ENCODE measurements around the gene SPTBN5.

Gene SPTBN5

GRCh38 chr15:41824062-41824745, 69.6 kb downstream of the SPTBN5 start:
- DNase-seq (ENCODE audit: low spot score): no peak

GRCh38 chr15:41823502-41823901, 70.4 kb downstream of the SPTBN5 start:
- DNase-seq (ENCODE audit: low spot score): no peak

- no peak for DNase-seq (ENCODE audit: low spot score)
These were observed 70.9 kb downstream of the SPTBN5 start for GRCh38 chr15:41822957-41823356.

GRCh38 chr15:41822471-41822870, 71.4 kb downstream of the SPTBN5 start:
- no peak for DNase-seq (ENCODE audit: low spot score)

GRCh38 chr15:41821831-41822230, 72.0 kb downstream of the SPTBN5 start:
- DNase-seq (ENCODE audit: low spot score): no peak

- DNase-seq (ENCODE audit: low spot score): no peak
These were observed 72.9 kb downstream of the SPTBN5 start for GRCh38 chr15:41820791-41821423.

- DNase-seq (ENCODE audit: low spot score): no peak
These were observed 74.3 kb downstream of the SPTBN5 start for GRCh38 chr15:41819455-41820050.

GRCh38 chr15:41817781-41818180, 76.1 kb downstream of the SPTBN5 start:
- DNase-seq (ENCODE audit: low spot score): no peak

- DNase-seq (ENCODE audit: low spot score): no peak
These were observed 76.5 kb downstream of the SPTBN5 start for GRCh38 chr15:41817327-41817726.

- DNase-seq (ENCODE audit: low spot score): no peak
These were observed 77.1 kb downstream of the SPTBN5 start for GRCh38 chr15:41816788-41817187.

GRCh38 chr15:41814534-41814933, 79.3 kb downstream of the SPTBN5 start:
- no peak for DNase-seq (ENCODE audit: low spot score)

- DNase-seq (ENCODE audit: low spot score): no peak
These were observed 80.4 kb downstream of the SPTBN5 start for GRCh38 chr15:41813426-41813825.

- no peak for DNase-seq (ENCODE audit: low spot score)
These were observed 81.0 kb downstream of the SPTBN5 start for GRCh38 chr15:41812820-41813375.

- peak; percentile 83 for DNase-seq (ENCODE audit: low spot score)
These were observed 82.2 kb downstream of the SPTBN5 start for GRCh38 chr15:41811432-41812195.

GRCh38 chr15:41810651-41811431, 83.0 kb downstream of the SPTBN5 start:
- DNase-seq (ENCODE audit: low spot score): no peak

GRCh38 chr15:41809526-41810220, 84.2 kb downstream of the SPTBN5 start:
- DNase-seq (ENCODE audit: low spot score): no peak

GRCh38 chr15:41809121-41809520, 84.7 kb downstream of the SPTBN5 start:
- DNase-seq (ENCODE audit: low spot score): peak; percentile 20

- no peak for DNase-seq (ENCODE audit: low spot score)
These were observed 87.3 kb downstream of the SPTBN5 start for GRCh38 chr15:41806291-41807181.

- DNase-seq (ENCODE audit: low spot score): no peak
These were observed 88.1 kb downstream of the SPTBN5 start for GRCh38 chr15:41805711-41806110.
